ENCODE results near the gene BCL2.

BCL2 gene

GRCh38 chr18:63284827-63285733, 34.5 kb downstream of the BCL2 start:
- DNase-seq: no peak

DNA sequence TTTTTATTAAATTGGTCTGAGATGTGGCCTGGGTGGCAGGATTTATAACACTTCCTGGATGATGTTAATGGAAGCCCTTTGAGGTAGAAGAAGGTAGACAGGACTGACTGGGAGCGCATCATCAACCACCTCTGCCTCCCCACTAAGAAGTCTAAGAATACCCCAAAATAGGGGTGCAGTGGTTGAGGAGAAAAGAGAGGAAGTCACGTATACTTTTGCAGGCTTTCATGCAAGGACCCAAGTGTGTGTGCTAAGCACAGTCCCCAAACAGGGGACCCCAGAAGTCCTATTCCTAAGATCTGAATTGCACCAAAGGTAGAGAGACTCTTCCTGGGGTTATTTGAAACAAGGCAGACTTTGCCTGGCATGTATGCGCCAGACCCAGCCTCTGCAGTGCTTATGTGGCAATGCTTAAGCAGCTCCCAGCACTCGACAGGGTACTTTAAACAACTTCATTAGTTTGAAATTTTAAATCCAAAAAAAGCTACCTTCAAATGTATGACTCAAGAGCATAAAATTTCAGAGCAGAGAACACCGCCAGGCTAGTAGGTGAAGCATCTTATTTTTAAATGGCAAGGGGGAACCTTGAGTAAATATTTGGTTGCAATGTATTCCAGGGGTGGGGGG, 35.3 kb downstream of the BCL2 start:
- DNase-seq: no peak

- no peak for DNase-seq
Measured at GRCh38 chr18:63283305-63284094, 36.1 kb downstream of the BCL2 start.

GRCh38 chr18:63282793-63283192, 36.8 kb downstream of the BCL2 start:
- no peak for DNase-seq

- no peak for DNase-seq
Measured at GRCh38 chr18:63273222-63273927, 46.2 kb downstream of the BCL2 start.

- no peak for DNase-seq
Measured at GRCh38 chr18:63272638-63273037, 46.9 kb downstream of the BCL2 start.

DNA sequence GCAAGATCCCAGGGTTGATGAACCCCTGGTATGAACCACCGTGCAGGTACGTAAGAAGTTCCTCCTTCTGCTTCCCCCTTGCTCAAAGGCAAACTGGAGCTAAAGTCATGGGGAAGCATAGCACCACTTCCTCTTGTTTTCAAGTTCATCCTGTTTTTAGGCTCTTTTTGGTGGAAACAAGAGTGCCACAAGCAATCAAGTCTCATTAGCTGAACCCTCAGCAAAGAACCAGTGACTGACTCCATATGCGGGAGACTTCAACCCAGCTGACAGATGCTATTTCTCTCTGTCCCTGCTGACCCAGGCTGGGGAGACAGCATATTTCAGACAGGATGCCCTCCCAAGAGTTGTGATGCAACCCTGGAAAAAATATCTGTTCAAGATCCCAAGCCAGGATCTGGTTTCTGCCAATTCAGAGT, 47.7 kb downstream of the BCL2 start:
- no peak for DNase-seq

- DNase-seq: no peak
Measured at GRCh38 chr18:63271148-63271547, 48.4 kb downstream of the BCL2 start.

DNA sequence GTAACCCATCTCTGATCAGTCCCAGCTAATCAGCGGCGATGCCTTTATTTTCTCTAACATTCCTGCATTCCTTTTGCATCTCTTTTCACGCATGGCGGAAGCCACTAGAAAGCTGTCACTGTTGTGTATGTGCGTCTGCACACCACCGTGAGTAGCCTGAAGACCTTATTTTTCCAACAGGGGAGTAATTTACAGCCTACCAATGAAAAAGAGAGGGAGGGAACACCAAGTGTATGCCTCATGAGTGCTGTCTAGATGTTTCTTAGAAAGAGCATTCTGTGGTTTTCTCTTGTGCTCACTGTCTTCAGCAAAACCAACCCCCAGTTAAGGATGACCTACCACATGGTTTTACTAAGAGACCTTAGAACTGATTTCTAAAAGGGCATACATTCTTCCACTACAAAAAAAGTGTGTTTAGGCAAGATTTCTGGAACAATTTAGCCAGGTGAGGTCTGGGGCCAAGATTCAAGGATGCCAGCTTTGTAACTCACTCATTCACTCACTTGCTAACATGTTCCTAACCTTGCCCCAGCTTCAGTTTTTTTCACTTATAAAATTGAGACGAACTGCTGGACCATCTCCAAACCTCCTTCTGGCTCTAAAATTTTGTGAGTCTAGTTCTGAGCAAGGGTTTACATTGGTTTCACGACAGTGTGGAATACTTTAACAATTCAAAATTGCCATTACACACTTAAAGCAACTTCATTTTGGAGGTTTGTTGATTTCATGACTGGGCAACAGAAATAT, 51.4 kb downstream of the BCL2 start:
- DNase-seq: no peak

GRCh38 chr18:63266888-63267790, 52.4 kb downstream of the BCL2 start:
- no peak for DNase-seq

GRCh38 chr18:63265326-63265725, 54.2 kb downstream of the BCL2 start:
- DNase-seq: no peak

DNA sequence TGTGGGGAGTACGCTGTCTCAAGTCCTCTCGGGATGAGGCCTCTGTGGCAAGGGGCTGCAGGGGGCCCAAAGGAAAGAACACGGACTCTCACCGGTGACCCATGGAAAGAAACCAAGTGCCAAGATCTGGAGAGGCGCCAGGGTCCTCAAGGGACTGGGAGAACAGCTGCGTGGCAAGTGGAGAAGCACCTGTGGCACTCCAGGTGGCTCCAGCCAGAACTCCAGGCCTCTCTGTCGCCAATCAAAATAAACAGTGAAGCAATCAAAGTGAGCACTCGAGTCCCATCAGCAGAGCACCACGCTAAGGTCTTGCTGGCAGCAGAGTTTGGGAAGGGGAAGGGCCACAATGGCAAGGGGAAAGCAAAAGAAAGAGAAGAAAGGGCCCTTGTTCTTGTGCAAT, 54.7 kb downstream of the BCL2 start:
- DNase-seq: no peak

GRCh38 chr18:63263444-63263843, 56.1 kb downstream of the BCL2 start:
- no peak for DNase-seq

DNA sequence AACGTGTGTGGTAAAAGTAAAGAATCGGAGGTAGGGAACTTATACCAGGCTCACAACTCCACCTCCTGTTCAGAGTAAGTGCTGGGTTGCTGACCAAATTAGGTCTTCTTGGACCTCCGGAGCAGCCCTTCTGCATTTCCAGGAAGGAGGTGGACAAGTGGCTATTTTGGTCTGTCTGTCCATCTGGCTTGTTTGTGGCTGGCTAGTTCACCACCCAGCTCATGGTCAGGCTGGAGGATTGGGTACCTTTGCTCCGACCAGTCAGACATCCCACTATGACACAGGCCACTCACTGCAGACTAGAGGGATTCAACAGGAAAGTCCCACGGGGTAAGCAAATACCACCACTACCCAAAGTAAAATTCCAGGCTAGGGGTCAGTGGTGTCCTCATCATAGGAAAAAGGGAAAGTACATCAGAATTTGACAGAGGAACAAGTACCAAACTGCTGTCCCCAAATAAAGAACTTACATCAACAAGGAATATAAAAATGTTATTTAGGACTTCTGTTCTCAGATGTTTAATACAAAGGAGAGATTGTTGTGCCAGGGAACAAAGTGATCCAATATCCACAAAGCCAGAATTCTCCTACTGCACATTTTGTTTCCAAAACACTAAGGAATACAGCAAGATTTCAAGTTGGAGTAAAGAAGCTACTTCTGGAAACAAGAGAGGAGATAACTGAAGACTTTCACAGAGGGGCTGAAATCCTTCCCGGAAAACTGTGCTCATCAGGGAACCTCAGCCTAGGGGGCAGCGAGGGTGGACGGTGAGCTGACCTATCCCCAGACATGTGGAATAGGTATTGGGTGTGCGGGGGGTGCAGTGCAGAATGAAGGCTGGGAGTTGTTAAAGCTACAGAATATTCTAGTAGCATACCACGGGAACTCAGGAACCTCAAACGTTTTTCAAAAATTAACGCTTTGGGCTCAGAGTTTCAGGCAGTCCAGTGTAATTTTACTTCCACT, 56.9 kb downstream of the BCL2 start:
- no peak for DNase-seq

DNA sequence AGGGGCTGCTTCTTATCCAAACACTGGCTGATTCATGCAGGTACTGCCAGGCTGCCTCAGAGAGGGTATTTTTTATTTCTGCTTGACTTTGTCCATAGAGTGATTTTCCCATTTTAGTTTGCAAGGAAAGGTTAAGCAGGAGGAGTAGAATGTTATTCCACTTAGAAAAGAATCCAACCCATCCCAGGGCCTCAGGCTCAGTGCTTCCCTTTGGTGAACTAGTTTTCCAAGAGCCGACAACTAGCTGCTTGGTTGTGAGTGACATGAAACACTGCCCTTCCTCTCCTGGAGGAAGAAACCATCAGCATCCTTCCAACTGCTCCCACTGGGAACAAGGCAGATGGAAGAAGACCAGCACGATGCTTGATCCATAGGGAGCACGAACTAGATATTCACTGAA, 58.5 kb downstream of the BCL2 start:
- DNase-seq: no peak

DNA sequence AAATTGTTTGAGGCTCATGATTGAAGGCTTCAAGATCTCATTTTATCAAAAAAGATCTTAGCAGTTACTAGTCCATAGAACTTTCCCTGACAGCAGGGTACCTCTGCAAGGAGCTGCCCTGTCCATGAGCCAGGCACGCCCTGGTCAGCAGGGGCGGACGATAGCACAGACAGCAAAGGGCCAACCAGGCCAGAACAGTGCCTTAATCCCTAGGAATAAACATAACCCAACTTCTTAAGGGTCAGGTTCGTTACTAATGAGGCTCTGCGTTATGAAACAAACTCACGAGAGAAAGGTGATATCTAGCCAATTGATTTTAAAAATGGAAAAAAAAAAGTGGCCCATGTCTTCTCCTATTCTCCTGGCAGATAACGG, 59.2 kb downstream of the BCL2 start:
- no peak for DNase-seq

- DNase-seq: no peak
Measured at GRCh38 chr18:63259567-63260379, 59.8 kb downstream of the BCL2 start.

DNA sequence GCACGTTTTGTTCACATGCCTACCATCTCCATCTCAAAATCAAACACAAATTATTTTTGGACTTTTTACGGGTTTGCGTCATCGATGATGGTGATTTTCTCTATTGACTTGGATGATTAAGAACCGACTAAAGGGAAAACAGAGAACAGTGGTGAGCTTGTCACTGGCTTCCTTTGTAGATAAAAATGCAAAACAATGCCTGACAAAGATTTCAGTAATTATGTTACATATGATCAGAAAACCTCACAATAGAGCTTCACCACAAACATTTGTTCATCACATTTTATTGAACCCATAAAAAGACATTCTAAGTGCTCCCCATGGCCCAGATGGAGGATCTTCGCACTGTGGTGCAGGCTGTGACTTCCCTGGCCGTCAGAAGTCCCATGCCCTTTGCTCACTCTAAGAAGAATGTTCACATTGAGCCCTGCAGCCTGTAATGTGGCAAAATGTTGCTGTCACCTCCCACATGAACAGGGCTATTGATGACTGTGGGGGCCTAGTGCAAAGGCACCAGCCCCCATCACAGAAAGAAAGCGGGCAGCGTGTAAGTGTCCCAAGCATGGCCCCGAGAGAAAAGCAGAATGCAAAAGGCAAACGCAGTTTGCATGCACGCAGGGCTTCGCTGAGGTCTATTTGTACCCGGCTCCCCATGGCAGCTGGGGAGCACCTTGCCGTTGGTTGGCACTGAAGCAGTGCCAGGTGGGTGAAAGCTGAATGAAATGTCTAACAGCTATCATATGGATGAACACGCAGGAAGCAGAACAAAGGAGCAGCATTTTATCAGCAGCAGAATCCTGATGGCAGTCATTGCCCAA, 60.6 kb downstream of the BCL2 start:
- DNase-seq: no peak

All from hematopoietic multipotent progenitor cell treated with erythropoietin and hydrocortisone succinate and interleukin-3 and kit ligand, for 8 days (in vitro differentiated cells).